Stomach smooth muscle (tissue), 2 donors: ENCODE measurements around the gene PTPRN2.
"Not testable (repeated sequence)": the region's sequence is repeated elsewhere in the genome, so short reads cannot be mapped to it uniquely, and the experiment has no call there.

ENCODE experiments used
- H3K27ac ChIP-seq: one replicate; pipeline ENCODE4 v1.7.0; 2013; ENCODE audit warnings: mild to moderate bottlenecking, low read length, inconsistent platforms
- H3K27me3 ChIP-seq, 2 donors: one replicate each; pipeline ENCODE4 v1.7.0; 2013; ENCODE audit warnings: low read length in 2 of 2; ENCODE audit not compliant: insufficient read depth in 2 of 2, control insufficient read depth in 1 of 2
- H3K36me3 ChIP-seq, 2 donors: one replicate each; pipeline ENCODE4 v1.7.0; 2013; ENCODE audit warnings: low read length in 2 of 2; ENCODE audit not compliant: control insufficient read depth in 2 of 2, insufficient read depth in 2 of 2
- H3K4me1 ChIP-seq: one replicate; pipeline ENCODE4 v1.7.0; 2013; ENCODE audit warnings: low read length; ENCODE audit not compliant: control insufficient read depth, insufficient read depth
- H3K4me3 ChIP-seq, 2 donors: one replicate each; pipeline ENCODE4 v1.7.0; 2013; ENCODE audit warnings: low read length in 2 of 2
- H3K9ac ChIP-seq, 2 donors: one replicate each; pipeline ENCODE4 v1.7.0; 2013; ENCODE audit warnings: low read length in 2 of 2, mild to moderate bottlenecking in 1 of 2
- H3K9me3 ChIP-seq, 2 donors: one replicate each; pipeline ENCODE4 v1.7.0; 2013; ENCODE audit warnings: low read length in 2 of 2; ENCODE audit not compliant: control insufficient read depth in 2 of 2
- donor health status: healthy.
- donor health status: Pancreatic carcinoma.

The PTPRN2 gene

GRCh38 chr7:158273756-158274342, 313.8 kb downstream of the PTPRN2 start:
- not testable (repeated sequence) for H3K4me1 ChIP-seq, H3K36me3 ChIP-seq, H3K4me3 ChIP-seq, H3K27ac ChIP-seq, H3K27me3 ChIP-seq, H3K9ac ChIP-seq, H3K9me3 ChIP-seq

GRCh38 chr7:158273138-158273651, 314.4 kb downstream of the PTPRN2 start:
- peaks cover 0 to 2% of the 10 kb centered on the region in 2 donors for H3K27me3 ChIP-seq
- H3K4me1 ChIP-seq, result no peaks in the 10 kb centered on the region
- no peak overlapping the region for H3K27ac ChIP-seq
- H3K9me3 ChIP-seq, result no peaks in the 10 kb centered on the region
- no peak overlapping the region for H3K9ac ChIP-seq
- H3K36me3 ChIP-seq, result no peaks in the 10 kb centered on the region
- no peak overlapping the region for H3K4me3 ChIP-seq

GRCh38 chr7:158272509-158273137, 315.0 kb downstream of the PTPRN2 start:
- no peak overlapping the region for H3K4me3 ChIP-seq
- no peak overlapping the region for H3K9ac ChIP-seq
- no peaks in the 10 kb centered on the region for H3K36me3 ChIP-seq
- H3K27me3 ChIP-seq, result peaks cover 0 to 2% of the 10 kb centered on the region in 2 donors
- no peaks in the 10 kb centered on the region for H3K4me1 ChIP-seq
- H3K9me3 ChIP-seq, result no peaks in the 10 kb centered on the region
- H3K27ac ChIP-seq, result no peak overlapping the region

- no peak overlapping the region for H3K27ac ChIP-seq
- H3K9ac ChIP-seq, result no peak overlapping the region
- H3K4me1 ChIP-seq, result no peaks in the 10 kb centered on the region
- H3K27me3 ChIP-seq, result peaks cover 0 to 2% of the 10 kb centered on the region in 2 donors
- H3K36me3 ChIP-seq, result no peaks in the 10 kb centered on the region
- no peak overlapping the region for H3K4me3 ChIP-seq
- H3K9me3 ChIP-seq, result no peaks in the 10 kb centered on the region
These were observed 315.5 kb downstream of the PTPRN2 start for GRCh38 chr7:158272091-158272490.

- no peak overlapping the region for H3K4me3 ChIP-seq
- H3K36me3 ChIP-seq, result no peaks in the 10 kb centered on the region
- H3K27ac ChIP-seq, result no peak overlapping the region
- H3K9ac ChIP-seq, result no peak overlapping the region
- peaks cover 0 to 2% of the 10 kb centered on the region in 2 donors for H3K27me3 ChIP-seq
- no peaks in the 10 kb centered on the region for H3K9me3 ChIP-seq
- H3K4me1 ChIP-seq, result no peaks in the 10 kb centered on the region
These were observed 316.0 kb downstream of the PTPRN2 start for GRCh38 chr7:158271646-158272045.

- Histone ChIP-seq H3K27ac (no peak overlapping the region), H3K27me3 (peaks cover 0 to 2% of the 10 kb centered on the region in 2 donors), H3K4me1 (no peaks in the 10 kb centered on the region), H3K9ac (no peak overlapping the region), H3K36me3 (no peaks in the 10 kb centered on the region), H3K4me3 (no peak overlapping the region), H3K9me3 (no peaks in the 10 kb centered on the region)
These were observed 316.7 kb downstream of the PTPRN2 start for GRCh38 chr7:158270856-158271413.

- H3K36me3 ChIP-seq, result no peaks in the 10 kb centered on the region
- peaks cover 0 to 2% of the 10 kb centered on the region in 2 donors for H3K27me3 ChIP-seq
- H3K4me3 ChIP-seq, result no peak overlapping the region
- H3K27ac ChIP-seq, result no peak overlapping the region
- H3K9me3 ChIP-seq, result no peaks in the 10 kb centered on the region
- no peaks in the 10 kb centered on the region for H3K4me1 ChIP-seq
- H3K9ac ChIP-seq, result no peak overlapping the region
These were observed 317.4 kb downstream of the PTPRN2 start for GRCh38 chr7:158270106-158270775.

GRCh38 chr7:158268816-158269535, 318.6 kb downstream of the PTPRN2 start:
- Histone ChIP-seq H3K4me3 (no peak overlapping the region), H3K9ac (no peak overlapping the region), H3K9me3 (no peaks in the 10 kb centered on the region), H3K27me3 (peaks cover 2% of the 10 kb centered on the region in 2 donors), H3K36me3 (no peaks in the 10 kb centered on the region), H3K4me1 (no peaks in the 10 kb centered on the region), H3K27ac (no peak overlapping the region)

GRCh38 chr7:158267742-158268435, 319.7 kb downstream of the PTPRN2 start:
- no peak overlapping the region for H3K27ac ChIP-seq
- no peak overlapping the region for H3K4me3 ChIP-seq
- peaks cover 2% of the 10 kb centered on the region in 2 donors for H3K27me3 ChIP-seq
- no peaks in the 10 kb centered on the region for H3K9me3 ChIP-seq
- no peaks in the 10 kb centered on the region for H3K4me1 ChIP-seq
- no peaks in the 10 kb centered on the region for H3K36me3 ChIP-seq
- H3K9ac ChIP-seq, result no peak overlapping the region
